Thoracic aorta (tissue), 2 donors: Measurements from ENCODE around the gene TJP3. TPM values are rescaled to one million over a fixed set of nuclear protein-coding genes. Genes with fewer than 3 reads are reported as not detected.

Experiments
- ATAC-seq: fragments of 150-250 bp; one replicate; pipeline ENCODE4 v1.8.0; 2017; ENCODE audit warnings: low read depth; ENCODE audit not compliant: insufficient number of reproducible peaks, low FRiP score
- DNase-seq: peaks from one replicate; pipeline ENCODE4 v3.0.0-alpha.2; 2020; ENCODE audit warnings: low spot score
- H3K27ac ChIP-seq, 2 donors: fragments of 200-600 bp; sonication (generic); 1 replicate in 1 of 2; 2 replicates in 1 of 2; pipeline ENCODE4 v1.5.1; 2016; ENCODE audit warnings: mild to moderate bottlenecking in 2 of 2, moderate library complexity in 2 of 2
- H3K27me3 ChIP-seq: fragments of 200-600 bp; sonication (generic); replicated peaks from 2 replicates; pipeline ENCODE4 v1.6.0; 2016; ENCODE audit warnings: mild to moderate bottlenecking; ENCODE audit not compliant: insufficient read depth
- H3K36me3 ChIP-seq: fragments of 200-600 bp; sonication (generic); one replicate; pipeline ENCODE4 v1.5.1; 2016
- H3K4me1 ChIP-seq, 2 donors: fragments of 200-600 bp; sonication (generic); 1 replicate in 1 of 2; 2 replicates in 1 of 2; pipeline versions ENCODE4 v1.5.1 to v1.6.0; 2016; ENCODE audit warnings: low read depth in 2 of 2, mild to moderate bottlenecking in 1 of 2; ENCODE audit not compliant: control insufficient read depth in 1 of 2
- H3K4me3 ChIP-seq: fragments of 200-600 bp; sonication (generic); 2 replicates; pipeline ENCODE4 v1.5.1; 2016; ENCODE audit warnings: mild to moderate bottlenecking
- H3K9me3 ChIP-seq: fragments of 200-600 bp; sonication (generic); 2 replicates; pipeline ENCODE4 v1.5.1; 2016
- total RNA-seq, 2 donors: library from RNA; depleted of rRNA; stranded (reverse); fragments of >200 nt; gene quantifications; one replicate each; pipeline versions ENCODE4 v1.1.0 to v1.2.3, GENCODE V29; 2016
- TF ChIP-seq, protein P1 (sequence below): fragments of 200-600 bp; sonication (generic); IDR thresholded peaks from one replicate; pipeline ENCODE4 v1.5.1; 2019; ENCODE audit warnings: antibody characterized with exemption

TJP3 gene
- total RNA-seq, 2 donors from 2014 or later: 0.41 to 2.1 TPM

DNA sequence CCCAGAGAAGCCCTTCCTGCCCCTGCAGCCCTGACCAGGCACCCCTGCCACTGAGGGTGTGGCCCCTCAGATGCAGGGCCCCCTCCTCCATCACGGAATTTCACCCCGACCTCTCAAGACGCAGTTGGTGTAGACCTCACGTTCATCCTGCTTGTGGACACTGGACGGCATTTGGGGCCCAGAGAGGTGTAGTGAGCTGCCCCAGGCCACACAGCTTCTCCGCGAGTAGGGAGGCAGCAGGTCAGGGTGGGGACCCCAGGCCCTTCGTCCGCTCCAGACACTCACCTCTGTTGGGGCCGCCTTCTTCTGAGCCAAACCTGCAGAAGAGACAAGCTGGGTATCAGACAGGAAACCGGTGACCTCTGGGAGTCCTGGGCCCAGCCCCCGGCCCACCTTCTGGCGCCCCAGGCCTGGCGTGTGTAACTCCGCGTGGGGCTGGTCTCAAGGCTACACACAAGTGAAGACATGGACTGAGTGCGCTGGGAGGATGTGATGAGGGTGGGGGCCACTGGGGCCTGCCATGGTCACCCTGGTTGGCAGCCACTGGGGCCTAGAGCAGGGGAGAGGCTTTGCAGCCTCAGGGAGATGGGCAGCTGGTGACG is 41.0 kb upstream of the TJP3 start:
- no peaks in the 10 kb centered on the region for H3K27me3 ChIP-seq
- H3K4me3 ChIP-seq: no peak overlapping the region
- H3K36me3 ChIP-seq: peaks cover 32% of the 10 kb centered on the region
- TF ChIP-seq, protein P1, sequence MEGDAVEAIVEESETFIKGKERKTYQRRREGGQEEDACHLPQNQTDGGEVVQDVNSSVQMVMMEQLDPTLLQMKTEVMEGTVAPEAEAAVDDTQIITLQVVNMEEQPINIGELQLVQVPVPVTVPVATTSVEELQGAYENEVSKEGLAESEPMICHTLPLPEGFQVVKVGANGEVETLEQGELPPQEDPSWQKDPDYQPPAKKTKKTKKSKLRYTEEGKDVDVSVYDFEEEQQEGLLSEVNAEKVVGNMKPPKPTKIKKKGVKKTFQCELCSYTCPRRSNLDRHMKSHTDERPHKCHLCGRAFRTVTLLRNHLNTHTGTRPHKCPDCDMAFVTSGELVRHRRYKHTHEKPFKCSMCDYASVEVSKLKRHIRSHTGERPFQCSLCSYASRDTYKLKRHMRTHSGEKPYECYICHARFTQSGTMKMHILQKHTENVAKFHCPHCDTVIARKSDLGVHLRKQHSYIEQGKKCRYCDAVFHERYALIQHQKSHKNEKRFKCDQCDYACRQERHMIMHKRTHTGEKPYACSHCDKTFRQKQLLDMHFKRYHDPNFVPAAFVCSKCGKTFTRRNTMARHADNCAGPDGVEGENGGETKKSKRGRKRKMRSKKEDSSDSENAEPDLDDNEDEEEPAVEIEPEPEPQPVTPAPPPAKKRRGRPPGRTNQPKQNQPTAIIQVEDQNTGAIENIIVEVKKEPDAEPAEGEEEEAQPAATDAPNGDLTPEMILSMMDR: no peak
- H3K27ac ChIP-seq: peak overlapping the region; percentile 100
- peaks cover 30 to 58% of the 10 kb centered on the region in 2 donors for H3K4me1 ChIP-seq
- no peaks in the 10 kb centered on the region for H3K9me3 ChIP-seq
- DNase-seq: no peak
- ATAC-seq: no peak

DNA sequence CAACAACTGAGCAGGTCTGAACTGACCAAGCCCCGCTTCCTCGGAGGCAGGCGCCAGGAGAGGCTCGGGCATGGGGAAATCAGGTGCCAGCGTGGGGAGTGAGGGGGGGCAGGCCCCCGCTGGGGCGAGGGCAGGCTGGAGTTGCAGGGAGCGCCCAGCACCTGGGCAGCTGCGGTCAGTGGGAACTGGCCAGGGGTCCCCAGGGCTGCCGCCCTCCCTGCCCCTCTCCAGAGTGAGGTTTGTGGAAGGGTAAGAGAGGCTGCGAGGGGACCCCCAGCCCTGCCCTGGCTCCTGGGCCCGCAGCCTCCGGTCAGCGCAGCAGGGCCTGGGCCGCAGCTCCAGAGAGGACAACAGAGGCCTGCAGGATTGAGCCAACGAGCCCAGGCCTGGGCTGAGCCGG is 40.4 kb upstream of the TJP3 start:
- H3K36me3 ChIP-seq: peaks cover 26% of the 10 kb centered on the region
- no peak for ATAC-seq
- no peaks in the 10 kb centered on the region for H3K9me3 ChIP-seq
- no peak overlapping the region for H3K4me3 ChIP-seq
- DNase-seq: no peak
- TF ChIP-seq, protein P1: no peak
- H3K4me1 ChIP-seq: peaks cover 32 to 63% of the 10 kb centered on the region in 2 donors
- no peaks in the 10 kb centered on the region for H3K27me3 ChIP-seq
- H3K27ac ChIP-seq: peak overlapping the region; percentile 100

DNA sequence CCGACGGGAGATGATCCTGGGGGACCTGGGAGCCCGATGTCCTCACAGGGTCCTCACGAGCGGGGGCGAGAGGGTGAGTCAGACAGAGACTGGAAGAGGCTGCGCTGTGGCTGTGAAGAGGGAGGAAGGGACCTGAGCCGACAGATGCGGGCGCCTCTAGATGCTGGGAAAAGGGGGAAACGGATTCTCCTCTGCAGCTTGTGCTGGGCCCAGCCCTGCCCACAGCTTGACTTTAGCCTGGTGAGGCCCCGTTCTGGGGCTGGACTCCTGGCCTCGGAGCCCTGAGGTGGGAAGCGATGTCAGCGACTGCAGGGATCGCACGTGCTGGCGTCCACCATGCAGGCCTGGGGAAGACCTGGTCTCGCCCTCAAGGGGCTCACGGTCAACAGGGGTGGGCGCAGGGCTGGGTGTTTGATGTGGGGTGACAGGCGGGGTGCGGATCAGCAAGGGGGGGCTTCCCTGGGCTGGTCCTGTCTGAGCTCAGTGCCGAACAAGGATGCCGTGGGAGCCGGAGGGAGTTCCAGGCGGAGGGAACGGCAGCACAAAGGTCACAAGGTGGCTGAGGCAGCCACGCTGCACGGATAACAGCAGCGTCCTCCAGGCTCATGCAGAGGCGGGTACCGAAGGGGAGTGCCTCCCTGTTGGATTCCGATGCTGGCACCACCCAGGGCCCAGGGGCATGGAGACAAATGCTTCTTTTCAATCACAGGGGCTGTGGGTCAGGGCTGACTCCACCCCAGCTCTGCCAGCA is 39.7 kb upstream of the TJP3 start:
- peaks cover 32 to 63% of the 10 kb centered on the region in 2 donors for H3K4me1 ChIP-seq
- H3K36me3 ChIP-seq: peaks cover 18% of the 10 kb centered on the region
- ATAC-seq: no peak
- TF ChIP-seq, protein P1: no peak
- DNase-seq: no peak
- no peaks in the 10 kb centered on the region for H3K9me3 ChIP-seq
- peak overlapping the region; percentile 100 for H3K27ac ChIP-seq
- no peaks in the 10 kb centered on the region for H3K27me3 ChIP-seq
- peak overlapping the region; percentile 68 for H3K4me3 ChIP-seq

DNA sequence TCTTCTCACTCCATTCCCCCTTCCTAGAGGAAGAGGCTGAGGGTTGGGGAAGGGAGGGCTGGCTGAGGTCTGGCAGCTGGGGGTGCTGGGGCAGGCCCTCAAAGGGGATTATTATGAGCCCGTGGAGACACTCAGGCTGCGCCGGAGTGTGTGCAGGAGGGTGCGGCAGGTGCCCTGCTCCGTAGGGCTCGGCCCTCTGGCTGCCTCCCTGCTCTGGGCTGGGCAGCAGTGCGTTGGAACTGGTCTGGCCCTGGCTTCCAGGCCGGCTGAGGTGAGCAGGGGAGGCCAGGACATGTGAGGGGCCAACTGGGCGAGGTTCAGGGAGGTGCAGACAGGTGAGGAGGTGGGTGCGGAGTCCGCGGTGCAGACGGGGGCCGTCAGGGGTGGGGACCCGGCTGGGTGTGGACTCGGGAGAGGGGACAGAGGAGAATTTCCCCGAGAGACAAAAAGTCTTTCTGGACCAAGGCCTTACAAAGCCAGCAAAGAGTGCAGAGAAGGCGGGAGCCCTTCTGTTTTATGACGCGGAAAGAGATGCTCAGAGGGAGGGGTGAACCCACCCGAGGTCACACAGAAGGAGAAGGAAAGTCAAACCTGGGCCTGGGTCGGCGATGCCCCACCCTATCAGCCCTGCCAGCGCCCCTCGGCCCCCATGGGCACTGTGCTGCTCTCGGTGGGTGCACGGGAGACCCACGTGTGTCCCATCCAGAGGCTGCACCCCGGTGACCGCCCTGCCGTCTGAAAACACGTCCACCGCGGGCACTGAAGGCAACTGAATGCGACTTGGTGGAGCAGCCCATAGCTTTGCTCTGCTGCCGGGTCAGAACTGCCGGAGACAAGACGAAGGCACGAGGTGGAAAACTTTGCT is 38.9 kb upstream of the TJP3 start:
- H3K27ac ChIP-seq: peak overlapping the region; percentile 100
- no peaks in the 10 kb centered on the region for H3K27me3 ChIP-seq
- H3K4me3 ChIP-seq: peak overlapping the region; percentile 68
- H3K9me3 ChIP-seq: no peaks in the 10 kb centered on the region
- H3K36me3 ChIP-seq: peaks cover 10% of the 10 kb centered on the region
- no peak for ATAC-seq
- peaks cover 32 to 63% of the 10 kb centered on the region in 2 donors for H3K4me1 ChIP-seq
- DNase-seq: no peak
- TF ChIP-seq, protein P1: no peak
